PC-9 (cell line): Measurements from ENCODE around the gene CPLX4.

Experiments used
- EZH2 ChIP-seq: fragments of 200-600 bp; sonication (generic); IDR thresholded peaks from 2 replicates; pipeline ENCODE4 v1.8.0; 2017; ENCODE audit warnings: antibody characterized with exemption, low read depth
- TF ChIP-seq, protein P1 (sequence below): fragments of 200-600 bp; sonication (generic); conservative IDR thresholded peaks from 2 replicates; pipeline ENCODE4 v1.6.1; 2017; ENCODE audit warnings: mixed run types, antibody characterized with exemption, mild to moderate bottlenecking, moderate library complexity

DNA sequence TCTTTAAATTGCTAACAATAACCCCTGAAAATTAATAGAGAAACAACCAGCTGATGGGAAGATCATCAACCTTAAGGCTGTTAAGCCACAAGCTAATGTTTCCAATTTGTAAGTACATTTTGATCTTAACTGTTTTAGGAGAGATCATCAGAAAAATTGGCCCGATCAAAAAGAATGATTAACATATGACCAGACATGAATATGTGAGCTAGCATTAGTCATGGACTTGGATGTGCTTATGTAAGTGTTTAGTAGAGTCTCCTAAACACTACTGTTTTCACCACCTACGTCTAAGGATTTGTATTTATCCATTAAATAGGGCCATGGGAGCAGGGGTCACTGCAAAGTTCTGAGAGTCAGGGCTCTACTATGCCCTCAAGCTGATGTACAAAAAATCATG is 36.3 kb upstream of the CPLX4 start:
- TF ChIP-seq, protein P1, sequence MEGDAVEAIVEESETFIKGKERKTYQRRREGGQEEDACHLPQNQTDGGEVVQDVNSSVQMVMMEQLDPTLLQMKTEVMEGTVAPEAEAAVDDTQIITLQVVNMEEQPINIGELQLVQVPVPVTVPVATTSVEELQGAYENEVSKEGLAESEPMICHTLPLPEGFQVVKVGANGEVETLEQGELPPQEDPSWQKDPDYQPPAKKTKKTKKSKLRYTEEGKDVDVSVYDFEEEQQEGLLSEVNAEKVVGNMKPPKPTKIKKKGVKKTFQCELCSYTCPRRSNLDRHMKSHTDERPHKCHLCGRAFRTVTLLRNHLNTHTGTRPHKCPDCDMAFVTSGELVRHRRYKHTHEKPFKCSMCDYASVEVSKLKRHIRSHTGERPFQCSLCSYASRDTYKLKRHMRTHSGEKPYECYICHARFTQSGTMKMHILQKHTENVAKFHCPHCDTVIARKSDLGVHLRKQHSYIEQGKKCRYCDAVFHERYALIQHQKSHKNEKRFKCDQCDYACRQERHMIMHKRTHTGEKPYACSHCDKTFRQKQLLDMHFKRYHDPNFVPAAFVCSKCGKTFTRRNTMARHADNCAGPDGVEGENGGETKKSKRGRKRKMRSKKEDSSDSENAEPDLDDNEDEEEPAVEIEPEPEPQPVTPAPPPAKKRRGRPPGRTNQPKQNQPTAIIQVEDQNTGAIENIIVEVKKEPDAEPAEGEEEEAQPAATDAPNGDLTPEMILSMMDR, result no peak
- TF ChIP-seq EZH2, result no peak
